ENCODE measurements around the gene PHF5A.
"Not testable (repeated sequence)": the region's sequence is repeated elsewhere in the genome, so short reads cannot be mapped to it uniquely, and the experiment has no call there.

Gene PHF5A

GRCh38 chr22:41446057-41446501, 22.4 kb downstream of the PHF5A start:
- peak; percentile 13 to 17 for DNase-seq

GRCh38 chr22:41445129-41446056, 23.1 kb downstream of the PHF5A start:
- DNase-seq, result peak in 1 of 2 donors; percentile 38

GRCh38 chr22:41444360-41445128, 23.9 kb downstream of the PHF5A start:
- peak; percentile 89 to 90 for DNase-seq

- no peak for DNase-seq
Measured at GRCh38 chr22:41442240-41442792, 26.2 kb downstream of the PHF5A start.

GRCh38 chr22:41440511-41440910, 28.0 kb downstream of the PHF5A start:
- not testable (repeated sequence) for DNase-seq

GRCh38 chr22:41437198-41437597, 31.3 kb downstream of the PHF5A start:
- no peak for DNase-seq

- DNase-seq, result no peak
Measured at GRCh38 chr22:41436322-41437113, 32.0 kb downstream of the PHF5A start.

- DNase-seq, result no peak
Measured at GRCh38 chr22:41435560-41435959, 32.9 kb downstream of the PHF5A start.

- not testable (repeated sequence) for DNase-seq
Measured at GRCh38 chr22:41434361-41435003, 34.0 kb downstream of the PHF5A start.

GRCh38 chr22:41433480-41433879, 35.0 kb downstream of the PHF5A start:
- DNase-seq, result not testable (repeated sequence)

- DNase-seq, result no peak
Measured at GRCh38 chr22:41431656-41432055, 36.8 kb downstream of the PHF5A start.

GRCh38 chr22:41429951-41430332, 38.5 kb downstream of the PHF5A start:
- no peak for DNase-seq

- DNase-seq, result no peak
Measured at GRCh38 chr22:41429232-41429950, 39.1 kb downstream of the PHF5A start.

- DNase-seq, result peak in 1 of 2 donors; percentile 55
Measured at GRCh38 chr22:41425660-41426365, 42.7 kb downstream of the PHF5A start.

- DNase-seq, result no peak
Measured at GRCh38 chr22:41418717-41419116, 49.8 kb downstream of the PHF5A start.

- no peak for DNase-seq
Measured at GRCh38 chr22:41417622-41418390, 50.7 kb downstream of the PHF5A start.

- no peak for DNase-seq
Measured at GRCh38 chr22:41415554-41415953, 52.9 kb downstream of the PHF5A start.

GRCh38 chr22:41411021-41411851, 57.3 kb downstream of the PHF5A start:
- DNase-seq, result no peak

GRCh38 chr22:41410311-41410751, 58.2 kb downstream of the PHF5A start:
- DNase-seq, result no peak

Measured in CD4-positive, alpha-beta T cell treated with Interleukin-1 beta for 1 hour (primary cell).